Measurements from ENCODE around the gene SCFD2. TPM values are rescaled to one million over a fixed set of nuclear protein-coding genes. Genes with fewer than 3 reads are reported as not detected.

Gene SCFD2
- total and polyA plus RNA-seq, 10 of the 15 experiments (the other 5 are each of a cell fraction or from before 2014, with no cell fraction given): 4.8 to 37.6 (median 24.9) TPM

DNA sequence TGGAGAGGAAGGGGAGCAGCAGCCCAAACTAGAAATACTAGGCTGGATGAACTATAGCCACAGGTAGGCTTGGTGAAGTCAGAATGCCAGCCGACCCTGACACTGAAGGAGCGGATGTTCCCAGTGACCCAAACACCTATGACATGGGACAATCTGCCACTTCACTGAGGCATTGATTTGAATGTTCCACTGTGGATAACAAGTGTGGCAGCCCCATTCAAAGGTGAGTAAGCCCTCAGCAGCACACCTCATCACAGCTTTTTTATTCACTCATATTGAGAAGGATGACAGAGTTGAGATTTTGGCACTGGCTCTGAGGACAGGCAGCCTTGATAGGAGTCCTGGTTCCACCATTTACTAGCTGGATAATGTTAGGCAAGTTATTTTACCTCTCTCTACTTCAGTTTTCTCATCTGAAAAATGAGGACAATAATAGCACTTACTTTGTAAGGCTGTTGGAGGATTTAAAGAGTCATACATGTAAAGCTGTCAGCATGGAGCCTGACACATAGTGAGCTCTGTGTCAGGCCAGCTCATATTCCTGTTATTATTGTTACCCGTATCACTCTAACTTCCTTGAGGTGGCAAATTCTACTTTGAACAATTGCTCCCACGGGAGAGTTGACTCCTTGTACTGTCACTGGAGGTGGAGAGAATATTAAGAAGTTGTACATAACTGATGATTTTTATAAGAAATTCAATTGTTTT lies 389.2 kb downstream of the SCFD2 start (continued):
- TF ChIP-seq USF2 (IDR thresholded peaks at IDR 0.05; ENCODE audit: borderline replicate concordance, low read depth, low read length): no peak
- no peak for TF ChIP-seq KDM1A (IDR thresholded peaks at IDR 0.05; ENCODE audit: borderline replicate concordance)
- no peak for TF ChIP-seq NR2F1 (conservative IDR thresholded peaks at IDR 0.05)

DNA sequence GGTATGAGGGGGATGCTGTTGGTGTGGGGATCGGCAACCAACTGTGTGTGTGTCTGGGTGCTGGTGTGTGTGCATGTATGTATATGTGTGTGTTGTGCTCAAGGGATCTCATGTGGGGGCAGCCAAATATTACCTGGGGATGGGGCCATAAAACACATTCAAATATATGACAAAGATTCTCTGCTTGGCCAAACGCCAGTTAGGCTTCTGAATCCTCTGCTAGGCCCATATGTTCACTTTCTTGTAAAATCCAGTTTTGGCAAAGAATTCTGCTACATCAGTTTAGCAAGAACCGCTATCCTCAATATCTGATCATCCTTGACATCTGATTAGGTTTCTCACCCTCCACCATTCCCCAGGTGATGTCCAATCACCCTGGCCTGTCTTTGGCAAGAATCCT lies 397.2 kb downstream of the SCFD2 start:
- CTCF ChIA-PET: interaction anchor here (0.6 kb wide), 1 partner anchor 295 kb away, joined by 4 read pairs; no protein-coding TSS in a partner anchor
- 91% methylated on average over 3 of the region's 3 CpGs for WGBS (ENCODE audit: insufficient coverage, insufficient replicate concordance, low lambda C conversion rate, missing lambda C conversion rate)
- SMC1A ChIA-PET (ENCODE audit: uncharacterized antibody, unreplicated experiment): no interaction called here
- ATAC-seq (no peak), DNase-seq (ENCODE audit: low read depth, low spot score) (no peak), FAIRE-seq (no peak)
- H3K27ac ChIP-seq (ENCODE audit: control insufficient read depth, insufficient read depth): no peak overlapping the region
- no peak overlapping the region for H3K4me3 ChIP-seq
- H3K9me3 ChIP-seq (replicated peaks; ENCODE audit: control insufficient read depth, insufficient read depth, low read length): no peaks in the 10 kb centered on the region
- intact Hi-C loops (cut with micrococcal nuclease; ENCODE audit: unreplicated experiment) (no loop called here), in situ Hi-C loops (cut with MboI) (no loop called here)
- H2AFZ ChIP-seq (ENCODE audit: control insufficient read depth, low read depth, low read length): no peak overlapping the region
- H3K27me3 ChIP-seq (replicated peaks in 1 of 2; ENCODE audit: control insufficient read depth in 2 of 2, insufficient read depth in 2 of 2, low read length in 1 of 2): no peaks in the 10 kb centered on the region
- no peaks in the 10 kb centered on the region for H3K79me2 ChIP-seq (ENCODE audit: control insufficient read depth, insufficient read depth, low read length)
- no peaks in the 10 kb centered on the region for H4K20me1 ChIP-seq (ENCODE audit: control insufficient read depth, insufficient read depth)
- BruUV-seq (replicated peaks): no TSS peak
- RAD21 ChIA-PET (ENCODE audit: unreplicated experiment): no interaction called here
- no peaks in the 10 kb centered on the region for H3K36me3 ChIP-seq (ENCODE audit: control insufficient read depth in 2 of 2, insufficient read depth in 2 of 2, low read length in 1 of 2)
- POLR2A ChIA-PET: no interaction called here
- H3K4me2 ChIP-seq (ENCODE audit: control insufficient read depth, insufficient read depth): no peak overlapping the region
- no peaks in the 10 kb centered on the region for H3K4me1 ChIP-seq (ENCODE audit: control insufficient read depth, insufficient read depth, low read length)
- TF ChIP-seq STAT1 (conservative IDR thresholded peaks at IDR 0.05) (no peak), KLF5 (IDR thresholded peaks at IDR 0.05; ENCODE audit: partially characterized antibody) (no peak), SREBF1 (IDR thresholded peaks at IDR 0.05; ENCODE audit: low read length) (no peak), SPI1 (IDR thresholded peaks at IDR 0.05; ENCODE audit: borderline replicate concordance, insufficient read depth, low read depth, low read length) (no peak), ZNF592 (IDR thresholded peaks at IDR 0.05) (no peak), EED (IDR thresholded peaks at IDR 0.05; ENCODE audit: low read depth) (no peak), JUND (IDR thresholded peaks at IDR 0.05; ENCODE audit: low read depth, low read length) (no peak), MEF2A (IDR thresholded peaks at IDR 0.05; ENCODE audit: insufficient read depth, low read depth, low read length) (no peak), CEBPB (IDR thresholded peaks at IDR 0.05; ENCODE audit: borderline replicate concordance in 1 of 2, low read depth in 2 of 2, low read length in 2 of 2) (no peak), RAD21 (IDR thresholded peaks at IDR 0.05; ENCODE audit: insufficient read depth, low read depth, low read length) (no peak), SMAD5 (IDR thresholded peaks at IDR 0.05; ENCODE audit: low read depth) (no peak), ZSCAN29 (IDR thresholded peaks at IDR 0.05) (no peak)
- no peak overlapping the region for H3K9ac ChIP-seq (ENCODE audit: control insufficient read depth, insufficient read depth, low read length)
